Cardiac muscle cell (in vitro differentiated cells and primary cell): Measurements from ENCODE around the gene UXT. TPM values are rescaled to one million over a fixed set of nuclear protein-coding genes. Genes with fewer than 3 reads are reported as not detected.

ENCODE experiments used
- DNase-seq, 2 donors: peaks; one replicate each; pipeline versions ENCODE4 v3.0.0 to v3.0.0-alpha.2; 2010 to 2017; ENCODE audit warnings: low read depth in 1 of 2, low spot score in 1 of 2
- H3K27ac ChIP-seq: fragments of 200-600 bp; sonication (generic); 2 replicates; pipeline ENCODE4 v1.5.1; 2016
- H3K27me3 ChIP-seq: fragments of 200-600 bp; sonication (generic); 2 replicates; pipeline ENCODE4 v1.6.0; 2016; ENCODE audit warnings: control low read depth
- H3K36me3 ChIP-seq: fragments of 200-600 bp; sonication (generic); 2 replicates; pipeline ENCODE4 v1.5.1; 2016; ENCODE audit warnings: control low read depth
- H3K4me1 ChIP-seq: fragments of 200-600 bp; sonication (generic); 2 replicates; pipeline ENCODE4 v1.8.1; 2017; ENCODE audit warnings: low read depth, mild to moderate bottlenecking, mixed run types
- H3K4me3 ChIP-seq: fragments of 200-600 bp; sonication (generic); 2 replicates; pipeline ENCODE4 v1.5.1; 2016; ENCODE audit warnings: mild to moderate bottlenecking
- H3K9me3 ChIP-seq: fragments of 200-600 bp; sonication (generic); 2 replicates; pipeline ENCODE4 v1.5.1; 2017; ENCODE audit warnings: low read depth, mild to moderate bottlenecking, control low read depth
- polyA plus RNA-seq: library from polyadenylated mRNA; unstranded; fragments of >200 nt; fragmentation: Nextera tagmentation; extraction: Ambion mirVana; gene quantifications from 2 replicates; pipeline ENCODE4 v1.2.1, GENCODE V29; 2016
- total RNA-seq: library from RNA; depleted of rRNA; stranded (reverse); fragments of >200 nt; gene quantifications from 2 replicates; pipeline ENCODE4 v1.2.3, GENCODE V29; 2016
- TF ChIP-seq, protein P1 (sequence below): IDR thresholded peaks from 2 replicates; pipeline ENCODE4 v1.5.1; 2012; ENCODE audit warnings: low read depth, mild to moderate bottlenecking, low read length

UXT gene
- total and polyA plus RNA-seq, 2 experiments from 2014 or later = 84.0 to 151 TPM

DNA sequence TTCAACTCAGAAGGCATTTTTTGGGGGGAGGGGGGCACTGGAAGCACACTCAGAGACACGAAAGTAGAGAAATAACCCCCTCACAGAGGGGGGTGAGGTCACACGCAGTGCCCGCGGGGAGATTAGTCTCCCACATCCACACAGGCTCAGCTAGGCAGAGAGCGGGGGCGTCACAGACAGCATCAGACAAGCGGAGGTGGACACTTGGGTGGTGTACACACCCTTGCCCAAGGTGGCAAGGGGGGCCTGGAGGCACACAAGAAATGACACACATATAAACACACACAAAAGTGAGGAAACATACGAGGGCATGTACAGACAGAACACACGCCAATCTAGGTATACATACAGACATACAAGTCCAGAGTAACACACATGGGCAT is 38.7 kb downstream of the UXT start:
- no peak for DNase-seq
- no peaks in the 10 kb centered on the region for H3K36me3 ChIP-seq

DNA sequence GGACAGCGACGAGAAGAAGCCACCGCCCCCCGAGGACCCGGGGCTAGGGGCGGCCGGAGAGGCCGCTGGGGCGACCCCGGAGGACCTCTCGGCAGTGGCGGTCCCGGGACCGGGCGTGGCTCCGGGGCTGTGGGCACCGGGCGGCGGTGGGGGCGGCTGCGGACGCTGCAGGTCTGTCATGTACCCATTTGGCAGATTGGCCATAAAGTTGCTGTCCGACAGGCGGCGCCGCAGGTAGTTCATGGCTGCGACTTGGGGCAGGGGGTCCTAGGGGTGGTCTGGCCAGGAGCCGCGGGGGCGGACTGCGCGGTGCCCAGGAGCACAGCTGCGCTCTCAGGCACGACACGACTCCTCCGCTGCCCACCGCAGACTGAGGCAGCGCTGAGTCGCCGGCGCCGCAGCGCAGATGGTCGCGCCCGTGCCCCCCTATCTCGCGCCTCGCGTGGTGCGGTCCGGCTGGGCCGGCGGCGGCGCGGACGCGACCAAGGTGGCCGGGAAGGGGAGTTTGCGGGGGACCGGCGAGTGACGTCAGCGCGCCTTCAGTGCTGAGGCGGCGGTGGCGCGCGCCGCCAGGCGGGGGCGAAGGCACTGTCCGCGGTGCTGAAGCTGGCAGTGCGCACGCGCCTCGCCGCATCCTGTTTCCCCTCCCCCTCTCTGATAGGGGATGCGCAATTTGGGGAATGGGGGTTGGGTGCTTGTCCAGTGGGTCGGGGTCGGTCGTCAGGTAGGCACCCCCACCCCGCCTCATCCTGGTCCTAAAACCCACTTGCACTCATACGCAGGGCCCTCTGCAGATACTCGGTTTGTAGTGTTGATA is 39.3 kb downstream of the UXT start, which contains the start of gene SYN1:
TSS of gene SYN1 (minus strand) at position 372 of the 817 bp plus-strand sequence. CDS start at position 243, 129 bp downstream.
- no peak within 1 kb of the TSS for H3K27ac ChIP-seq
- no peaks in the 10 kb centered on the region for H3K36me3 ChIP-seq
- H3K27me3 ChIP-seq = peaks cover 8% of the 10 kb centered on the region
- TF ChIP-seq, protein P1, sequence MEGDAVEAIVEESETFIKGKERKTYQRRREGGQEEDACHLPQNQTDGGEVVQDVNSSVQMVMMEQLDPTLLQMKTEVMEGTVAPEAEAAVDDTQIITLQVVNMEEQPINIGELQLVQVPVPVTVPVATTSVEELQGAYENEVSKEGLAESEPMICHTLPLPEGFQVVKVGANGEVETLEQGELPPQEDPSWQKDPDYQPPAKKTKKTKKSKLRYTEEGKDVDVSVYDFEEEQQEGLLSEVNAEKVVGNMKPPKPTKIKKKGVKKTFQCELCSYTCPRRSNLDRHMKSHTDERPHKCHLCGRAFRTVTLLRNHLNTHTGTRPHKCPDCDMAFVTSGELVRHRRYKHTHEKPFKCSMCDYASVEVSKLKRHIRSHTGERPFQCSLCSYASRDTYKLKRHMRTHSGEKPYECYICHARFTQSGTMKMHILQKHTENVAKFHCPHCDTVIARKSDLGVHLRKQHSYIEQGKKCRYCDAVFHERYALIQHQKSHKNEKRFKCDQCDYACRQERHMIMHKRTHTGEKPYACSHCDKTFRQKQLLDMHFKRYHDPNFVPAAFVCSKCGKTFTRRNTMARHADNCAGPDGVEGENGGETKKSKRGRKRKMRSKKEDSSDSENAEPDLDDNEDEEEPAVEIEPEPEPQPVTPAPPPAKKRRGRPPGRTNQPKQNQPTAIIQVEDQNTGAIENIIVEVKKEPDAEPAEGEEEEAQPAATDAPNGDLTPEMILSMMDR = no peak
- H3K9me3 ChIP-seq = no peaks in the 10 kb centered on the region
- no peaks in the 10 kb centered on the region for H3K4me1 ChIP-seq
- DNase-seq = peak; percentile 88 to 90
- no peak within 1 kb of the TSS for H3K4me3 ChIP-seq

More for the DNA sequence above, 38.7 kb downstream of the UXT start:
- Histone ChIP-seq H3K27ac (no peak overlapping the region), H3K4me1 (no peaks in the 10 kb centered on the region), H3K9me3 (no peaks in the 10 kb centered on the region), H3K4me3 (no peak overlapping the region), H3K27me3 (peaks cover 8% of the 10 kb centered on the region)
- TF ChIP-seq, protein P1 = no peak

DNA sequence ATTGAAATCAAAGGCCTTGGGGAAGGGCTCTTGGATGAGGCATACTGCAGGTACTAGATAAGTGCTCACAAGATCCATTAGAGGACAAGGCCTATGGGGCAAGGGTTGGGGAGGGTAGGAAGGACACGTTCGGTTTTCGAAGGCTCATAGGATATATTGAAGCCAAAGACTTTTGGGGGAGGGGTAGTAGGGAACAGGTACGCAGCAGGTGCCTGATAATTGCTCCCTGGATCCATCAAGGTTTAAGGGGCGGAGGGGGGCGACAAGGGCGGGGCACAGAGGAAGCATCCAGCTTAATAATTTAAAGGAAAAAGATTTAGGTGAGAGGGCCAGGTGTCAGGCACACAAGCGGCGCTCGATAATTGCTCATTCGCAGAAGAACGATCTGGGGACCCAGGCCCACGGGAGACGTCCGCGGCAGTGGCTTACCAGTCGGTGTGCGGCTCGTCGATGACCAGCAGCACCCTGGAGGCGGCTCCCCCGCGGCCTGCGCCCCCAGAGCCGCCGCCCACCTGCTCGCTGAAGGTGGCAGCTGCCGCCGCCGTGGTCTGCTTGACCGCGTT is 40.0 kb downstream of the UXT start:
- no peaks in the 10 kb centered on the region for H3K36me3 ChIP-seq
- H3K9me3 ChIP-seq = no peaks in the 10 kb centered on the region
- H3K4me1 ChIP-seq = no peaks in the 10 kb centered on the region
- H3K4me3 ChIP-seq = no peak overlapping the region
- no peak for DNase-seq
- peaks cover 8% of the 10 kb centered on the region for H3K27me3 ChIP-seq
- TF ChIP-seq, protein P1 = no peak
- no peak overlapping the region for H3K27ac ChIP-seq

DNA sequence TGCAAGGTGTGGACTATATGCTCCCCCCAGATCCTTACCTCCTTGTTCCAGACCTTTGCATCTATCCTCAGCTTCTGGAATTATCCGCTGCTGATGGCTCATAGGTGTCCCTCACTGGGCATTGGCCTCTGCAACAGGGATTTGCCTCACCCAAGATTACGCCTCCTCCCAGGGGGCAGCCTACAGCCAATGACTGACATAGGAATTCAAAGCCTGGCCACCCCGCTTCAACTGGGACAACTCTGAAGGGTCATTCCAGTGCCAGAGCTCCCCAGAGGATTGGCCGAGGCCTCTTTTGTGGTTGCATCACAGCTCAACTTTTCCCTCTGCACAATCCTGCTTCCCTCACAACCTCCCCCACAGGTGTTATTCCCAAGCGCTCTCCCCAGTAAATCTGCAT is 44.4 kb downstream of the UXT start:
- Histone ChIP-seq H3K27me3 (peaks cover 5% of the 10 kb centered on the region), H3K4me3 (no peak overlapping the region), H3K36me3 (no peaks in the 10 kb centered on the region), H3K27ac (no peak overlapping the region), H3K9me3 (no peaks in the 10 kb centered on the region), H3K4me1 (no peaks in the 10 kb centered on the region)
- TF ChIP-seq, protein P1 = no peak
- DNase-seq = no peak

DNA sequence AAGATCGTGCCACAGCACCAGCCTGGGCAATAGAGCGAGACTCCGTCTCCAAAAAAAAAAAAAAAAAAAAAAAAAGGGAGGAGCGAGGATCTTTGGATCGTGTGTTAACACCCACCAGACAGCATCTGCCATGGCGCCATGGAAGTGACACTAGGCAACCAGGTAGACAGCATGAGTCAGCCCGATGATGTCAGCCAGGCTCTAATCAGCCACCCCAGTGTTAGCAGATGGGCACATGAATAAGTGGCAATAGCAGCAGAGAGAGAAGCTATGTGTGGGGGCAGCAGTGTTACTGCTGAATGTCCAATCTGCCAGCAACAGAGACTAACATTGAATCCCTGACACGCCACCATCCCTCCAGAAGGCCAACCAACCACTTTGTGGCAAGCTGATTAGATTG is 45.9 kb downstream of the UXT start:
- DNase-seq = no peak
- Histone ChIP-seq H3K4me3 (no peak overlapping the region), H3K9me3 (no peaks in the 10 kb centered on the region), H3K27me3 (no peaks in the 10 kb centered on the region), H3K36me3 (no peaks in the 10 kb centered on the region), H3K27ac (no peak overlapping the region), H3K4me1 (no peaks in the 10 kb centered on the region)
- TF ChIP-seq, protein P1 = no peak
